ENCODE results near the gene CCNF. TPM values are rescaled to one million over a fixed set of nuclear protein-coding genes. Genes with fewer than 3 reads are reported as not detected.

The CCNF gene
- polyA plus RNA-seq, 3 donors: 0.34 to 0.97 (median 0.68) TPM

DNA sequence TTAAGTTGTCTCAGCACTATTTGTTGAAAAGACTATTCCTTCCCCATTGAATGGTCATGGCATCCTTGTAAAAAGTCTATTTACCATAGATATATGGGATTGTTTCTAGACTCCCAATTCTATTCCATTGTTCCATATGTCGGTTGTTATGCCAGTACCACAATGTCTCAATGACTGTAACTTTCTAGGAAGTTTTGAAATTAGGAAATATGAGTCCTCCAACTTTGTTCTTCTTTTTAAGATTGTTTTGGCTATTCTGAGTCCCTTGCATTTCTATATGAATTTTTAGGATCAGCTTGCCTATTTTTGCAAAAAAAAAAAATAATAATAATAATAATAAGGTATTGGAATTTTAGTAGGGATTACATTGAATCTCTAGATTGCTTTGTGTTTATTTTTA is 45.7 kb upstream of the CCNF start:
- Mint-ChIP-seq H3K27ac (no peak overlapping the region), H3K9me3 (peaks cover 0 to 8% (median 1%) of the 10 kb centered on the region in 7 donors), H3K36me3 (no peaks in the 10 kb centered on the region), H3K4me3 (no peak overlapping the region), H3K4me1 (peaks cover 4% of the 10 kb centered on the region), H3K27me3 (ENCODE audit: low read depth in 3 of 3) (peaks cover 3 to 12% (median 11%) of the 10 kb centered on the region in 3 donors)
- intact Hi-C loops (cut with micrococcal nuclease): no loop called here
- H3K9ac ChIP-seq (ENCODE audit: insufficient read depth, low read length, poor library complexity, severe bottlenecking): no peak overlapping the region
- no peak for DNase-seq
- no peaks in the 10 kb centered on the region for H4K20me1 ChIP-seq (ENCODE audit: insufficient read depth, low read length)
- peaks cover 0 to 3% of the 10 kb centered on the region in 2 donors for H3K27me3 ChIP-seq (ENCODE audit: control insufficient read depth in 2 of 2, insufficient read depth in 2 of 2, low read length in 2 of 2)
- H3K4me2 ChIP-seq (replicated peaks; ENCODE audit: extremely low read depth, low read length, poor library complexity, severe bottlenecking): no peak overlapping the region
- H3K36me3 ChIP-seq (replicated peaks in 1 of 2; ENCODE audit: control insufficient read depth in 1 of 2, insufficient read depth in 2 of 2, low read length in 2 of 2): no peaks in the 10 kb centered on the region
- H3K4me1 ChIP-seq (ENCODE audit: control insufficient read depth in 1 of 2, insufficient read depth in 2 of 2, low read length in 2 of 2): no peaks in the 10 kb centered on the region
- no peak for TF ChIP-seq CTCF (IDR thresholded peaks at IDR 0.05)
- WGBS (ENCODE audit: insufficient coverage): no CpG with 5 or more reads among the region's 1 CpG
- no peak overlapping the region for H2AFZ ChIP-seq (ENCODE audit: insufficient read depth, low read depth, low read length, poor library complexity, severe bottlenecking)
- no peak overlapping the region for H3K27ac ChIP-seq (ENCODE audit: low read depth in 1 of 2, low read length in 2 of 2)
- H3K79me2 ChIP-seq (ENCODE audit: insufficient read depth, low read length): no peaks in the 10 kb centered on the region
- H3K4me3 ChIP-seq (replicated peaks in 1 of 3; ENCODE audit: low read depth in 2 of 3, low read length in 3 of 3): no peak overlapping the region
- H3K9me3 ChIP-seq (replicated peaks in 1 of 2; ENCODE audit: control insufficient read depth in 1 of 2, insufficient read depth in 1 of 2, low read length in 2 of 2): peaks cover under 1 to 2% of the 10 kb centered on the region in 2 donors

GRCh38 chr16:2384426-2384825 is 44.8 kb upstream of the CCNF start:
- Mint-ChIP-seq H3K27me3 (ENCODE audit: low read depth in 3 of 3) (peaks cover 3 to 11% (median 10%) of the 10 kb centered on the region in 3 donors), H3K36me3 (no peaks in the 10 kb centered on the region)

More at GRCh38 chr16:2384426-2384825, 44.8 kb upstream of the CCNF start:
- no peaks in the 10 kb centered on the region for H4K20me1 ChIP-seq (ENCODE audit: insufficient read depth, low read length)
- H3K4me1 Mint-ChIP-seq: peaks cover 4% of the 10 kb centered on the region
- no peak for TF ChIP-seq CTCF (IDR thresholded peaks at IDR 0.05)
- no peak overlapping the region for H3K27ac Mint-ChIP-seq
- DNase-seq: no peak
- H3K9me3 ChIP-seq (replicated peaks in 1 of 2; ENCODE audit: control insufficient read depth in 1 of 2, insufficient read depth in 1 of 2, low read length in 2 of 2): peaks cover 8 to 10% of the 10 kb centered on the region in 2 donors
- H3K4me1 ChIP-seq (ENCODE audit: control insufficient read depth in 1 of 2, insufficient read depth in 2 of 2, low read length in 2 of 2): no peaks in the 10 kb centered on the region
- H2AFZ ChIP-seq (ENCODE audit: insufficient read depth, low read depth, low read length, poor library complexity, severe bottlenecking): no peak overlapping the region
- H3K79me2 ChIP-seq (ENCODE audit: insufficient read depth, low read length): no peaks in the 10 kb centered on the region
- H3K4me2 ChIP-seq (replicated peaks; ENCODE audit: extremely low read depth, low read length, poor library complexity, severe bottlenecking): no peak overlapping the region
- 0% methylated on average over 1 of the region's 2 CpGs for WGBS (ENCODE audit: insufficient coverage)
- H3K9ac ChIP-seq (ENCODE audit: insufficient read depth, low read length, poor library complexity, severe bottlenecking): no peak overlapping the region
- no peaks in the 10 kb centered on the region for H3K36me3 ChIP-seq (replicated peaks in 1 of 2; ENCODE audit: control insufficient read depth in 1 of 2, insufficient read depth in 2 of 2, low read length in 2 of 2)
- H3K27ac ChIP-seq (ENCODE audit: low read depth in 1 of 2, low read length in 2 of 2): no peak overlapping the region
- H3K4me3 Mint-ChIP-seq: no peak overlapping the region
- H3K27me3 ChIP-seq (ENCODE audit: control insufficient read depth in 2 of 2, insufficient read depth in 2 of 2, low read length in 2 of 2): peaks cover 0 to 3% of the 10 kb centered on the region in 2 donors
- intact Hi-C loops (cut with micrococcal nuclease): no loop called here
- peaks cover 6 to 18% (median 9%) of the 10 kb centered on the region in 7 donors for H3K9me3 Mint-ChIP-seq
- H3K4me3 ChIP-seq (replicated peaks in 1 of 3; ENCODE audit: low read depth in 2 of 3, low read length in 3 of 3): no peak overlapping the region

Measured in CD14-positive monocyte (primary cell).